Measurements from ENCODE around the gene PDE6C. TPM values are rescaled to one million over a fixed set of nuclear protein-coding genes. Genes with fewer than 3 reads are reported as not detected.

The PDE6C gene
- total RNA-seq, 2 donors from 2014 or later = not detected

- DNase-seq (ENCODE audit: low spot score) = no peak
- no peaks in the 10 kb centered on the region for H3K36me3 ChIP-seq
- H3K9me3 ChIP-seq = no peaks in the 10 kb centered on the region
Measured at GRCh38 chr10:93630625-93631557, 18.6 kb downstream of the PDE6C start.

GRCh38 chr10:93639791-93640190 is 27.5 kb downstream of the PDE6C start:
- no peak overlapping the region for H3K27ac ChIP-seq
- no peak for DNase-seq (ENCODE audit: low spot score)
- H3K36me3 ChIP-seq = no peaks in the 10 kb centered on the region
- H3K4me1 ChIP-seq = no peaks in the 10 kb centered on the region
- no peak overlapping the region for H3K4me3 ChIP-seq
- no peak for TF ChIP-seq CTCF (IDR thresholded peaks at IDR 0.05)
- no peaks in the 10 kb centered on the region for H3K27me3 ChIP-seq
- peaks cover 0 to 7% of the 10 kb centered on the region in 2 donors for H3K9me3 ChIP-seq

More at GRCh38 chr10:93630625-93631557, 18.6 kb downstream of the PDE6C start:
- no peaks in the 10 kb centered on the region for H3K27me3 ChIP-seq
- H3K4me1 ChIP-seq = no peaks in the 10 kb centered on the region
- no peak for TF ChIP-seq CTCF (IDR thresholded peaks at IDR 0.05)
- no peak overlapping the region for H3K27ac ChIP-seq
- no peak overlapping the region for H3K4me3 ChIP-seq

GRCh38 chr10:93652857-93653256 is 40.5 kb downstream of the PDE6C start:
- no peak overlapping the region for H3K27ac ChIP-seq
- no peak for TF ChIP-seq CTCF (IDR thresholded peaks at IDR 0.05)
- no peaks in the 10 kb centered on the region for H3K9me3 ChIP-seq
- H3K4me3 ChIP-seq = no peak overlapping the region
- H3K27me3 ChIP-seq = no peaks in the 10 kb centered on the region
- DNase-seq (ENCODE audit: low spot score) = no peak
- no peaks in the 10 kb centered on the region for H3K4me1 ChIP-seq
- no peaks in the 10 kb centered on the region for H3K36me3 ChIP-seq

GRCh38 chr10:93654201-93654600 is 41.9 kb downstream of the PDE6C start:
- no peaks in the 10 kb centered on the region for H3K9me3 ChIP-seq
- H3K36me3 ChIP-seq = no peaks in the 10 kb centered on the region

GRCh38 chr10:93656155-93656554 is 43.8 kb downstream of the PDE6C start:
- Histone ChIP-seq H3K27me3 (no peaks in the 10 kb centered on the region), H3K27ac (no peak overlapping the region), H3K36me3 (peaks cover 5% of the 10 kb centered on the region), H3K9me3 (no peaks in the 10 kb centered on the region), H3K4me3 (no peak overlapping the region), H3K4me1 (no peaks in the 10 kb centered on the region)
- TF ChIP-seq CTCF (IDR thresholded peaks at IDR 0.05) = no peak
- no peak for DNase-seq (ENCODE audit: low spot score)

More at GRCh38 chr10:93654201-93654600, 41.9 kb downstream of the PDE6C start:
- DNase-seq (ENCODE audit: low spot score) = no peak
- Histone ChIP-seq H3K27me3 (no peaks in the 10 kb centered on the region), H3K4me3 (no peak overlapping the region), H3K4me1 (no peaks in the 10 kb centered on the region), H3K27ac (no peak overlapping the region)
- no peak for TF ChIP-seq CTCF (IDR thresholded peaks at IDR 0.05)

Data from right atrium auricular region (tissue), 2 donors.